HUES6 (cell line): ENCODE results near the gene TNNC1.
A peak's percentile ranks its signal among the peaks of the same experiment; 100 is the strongest.

Experiments used
- H3K27ac ChIP-seq: 2 replicates; pipeline ENCODE4 v1.7.0; 2013; ENCODE audit warnings: low read depth, mild to moderate bottlenecking, low read length, inconsistent platforms
- H3K27me3 ChIP-seq: 2 replicates; pipeline ENCODE4 v1.6.1; 2013; ENCODE audit warnings: low read length; ENCODE audit not compliant: control insufficient read depth, insufficient read depth
- H3K36me3 ChIP-seq: 2 replicates; pipeline ENCODE4 v1.6.1; 2013; ENCODE audit warnings: low read length; ENCODE audit not compliant: control insufficient read depth, insufficient read depth
- H3K4me1 ChIP-seq: 2 replicates; pipeline ENCODE4 v1.6.1; 2013; ENCODE audit warnings: low read length; ENCODE audit not compliant: control insufficient read depth, insufficient read depth
- H3K4me3 ChIP-seq: 2 replicates; pipeline ENCODE4 v1.5.1; 2013; ENCODE audit warnings: low read depth, low read length
- H3K9ac ChIP-seq: one replicate; pipeline ENCODE4 v1.6.1; 2013; ENCODE audit warnings: mild to moderate bottlenecking, low read length
- H3K9me3 ChIP-seq: 2 replicates; pipeline ENCODE4 v1.6.1; 2013; ENCODE audit warnings: low read depth, low read length; ENCODE audit not compliant: control insufficient read depth, insufficient read depth

TNNC1 gene

DNA sequence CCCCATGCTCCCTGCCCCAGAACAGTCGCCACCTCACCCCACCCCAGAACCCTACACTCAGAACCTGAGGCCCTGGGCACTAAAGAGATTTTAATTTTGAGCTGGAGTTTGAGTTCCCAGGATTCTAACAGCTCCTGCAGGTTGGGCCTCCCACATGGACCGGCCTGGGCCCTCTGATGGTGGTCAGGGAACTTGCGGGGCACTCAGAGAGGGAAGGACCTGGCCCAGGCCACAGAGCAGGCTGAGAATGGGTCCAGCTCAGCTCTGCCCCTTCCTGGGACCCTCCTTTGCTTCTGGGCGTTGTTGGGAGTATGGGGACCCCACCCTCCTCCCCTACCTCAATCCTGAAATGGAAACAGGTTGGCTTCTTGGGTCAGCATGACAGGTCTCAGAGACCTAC is 7.8 kb downstream of the TNNC1 start:
- Histone ChIP-seq H3K4me1 (peaks cover 18% of the 10 kb centered on the region), H3K36me3 (no peaks in the 10 kb centered on the region)

GRCh38 chr3:52444860-52445793 is 8.7 kb downstream of the TNNC1 start, which contains the start of gene SEMA3G:
SEMA3G (minus strand) TSS chr3:52445103; CDS start chr3:52445027, 76 bp downstream.
- peaks cover 14% of the 10 kb centered on the region for H3K4me1 ChIP-seq
- H3K36me3 ChIP-seq, result no peaks in the 10 kb centered on the region
- peak within 1 kb of the TSS; percentile 48 for H3K4me3 ChIP-seq
- H3K9me3 ChIP-seq, result no peaks in the 10 kb centered on the region
- H3K27me3 ChIP-seq, result no peaks in the 10 kb centered on the region
- peak within 1 kb of the TSS; percentile 10 for H3K9ac ChIP-seq
- no peak within 1 kb of the TSS for H3K27ac ChIP-seq

More for the DNA sequence above, 7.8 kb downstream of the TNNC1 start:
- no peaks in the 10 kb centered on the region for H3K27me3 ChIP-seq
- no peak overlapping the region for H3K9ac ChIP-seq
- H3K4me3 ChIP-seq, result no peak overlapping the region
- no peak overlapping the region for H3K27ac ChIP-seq
- no peaks in the 10 kb centered on the region for H3K9me3 ChIP-seq

DNA sequence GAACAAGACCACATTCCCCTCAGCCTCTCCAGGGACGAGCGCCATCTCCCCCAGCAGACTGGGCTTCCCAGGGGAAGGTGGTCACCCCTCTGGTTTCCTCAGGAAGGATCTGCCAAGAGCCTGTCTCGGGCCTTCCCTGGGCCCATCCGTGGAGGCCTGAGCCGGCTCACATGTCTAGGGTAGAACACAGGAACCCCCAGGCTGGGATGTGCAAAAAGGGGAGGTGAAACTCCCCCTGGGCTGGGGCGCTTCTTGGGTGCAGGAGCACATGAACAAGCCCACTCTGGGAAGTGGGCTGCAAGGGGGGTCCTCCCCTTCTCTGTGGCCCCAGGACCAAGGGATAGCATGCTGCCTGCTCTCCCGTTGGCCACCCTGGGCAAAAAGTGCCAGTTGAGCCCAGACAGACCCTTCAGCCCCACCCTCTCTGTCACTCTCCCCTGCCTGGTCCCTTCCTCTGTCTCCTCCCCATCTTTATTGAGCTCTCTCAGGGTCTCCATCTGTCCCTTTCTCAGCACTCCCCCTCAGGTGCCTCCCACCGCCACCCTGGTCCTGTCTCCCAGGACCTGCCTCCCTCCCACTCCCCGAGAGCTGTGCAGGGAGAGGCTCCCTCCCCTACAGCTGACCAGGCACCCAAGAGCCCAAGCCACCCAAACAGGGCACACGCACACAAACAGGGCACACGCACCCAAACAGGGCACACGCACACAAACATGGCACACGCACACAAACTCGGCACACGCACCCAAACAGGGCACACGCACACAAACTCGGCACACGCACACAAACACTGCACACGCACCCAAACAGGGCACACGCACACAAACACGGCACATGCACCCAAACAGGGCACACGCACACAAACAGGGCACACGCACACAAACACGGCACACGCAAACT is 9.8 kb downstream of the TNNC1 start:
- H3K4me3 ChIP-seq, result peak overlapping the region; percentile 48
- H3K27ac ChIP-seq, result no peak overlapping the region
- H3K36me3 ChIP-seq, result no peaks in the 10 kb centered on the region
- H3K27me3 ChIP-seq, result no peaks in the 10 kb centered on the region
- no peaks in the 10 kb centered on the region for H3K9me3 ChIP-seq
- H3K4me1 ChIP-seq, result peaks cover 10% of the 10 kb centered on the region
- peak overlapping the region; percentile 10 for H3K9ac ChIP-seq

DNA sequence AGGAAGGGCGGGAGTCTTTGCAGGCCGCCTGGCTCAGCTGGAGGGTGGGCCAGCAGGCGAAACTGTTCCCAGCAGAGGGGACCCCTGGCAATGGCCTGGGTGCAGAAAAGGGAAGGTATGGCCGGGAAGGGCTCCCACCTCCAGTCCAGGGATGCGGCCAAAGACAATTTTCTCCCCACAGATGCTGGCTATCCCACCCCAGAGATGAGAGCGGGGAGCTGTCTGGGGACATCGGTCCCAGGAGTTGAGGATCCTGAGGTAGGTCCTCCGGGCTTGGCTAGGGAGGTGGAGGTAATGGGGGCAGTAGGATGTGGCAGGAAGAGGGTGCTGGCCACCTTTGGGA is 10.6 kb downstream of the TNNC1 start:
- Histone ChIP-seq H3K9me3 (no peaks in the 10 kb centered on the region), H3K4me1 (peaks cover 10% of the 10 kb centered on the region), H3K9ac (no peak overlapping the region), H3K27me3 (no peaks in the 10 kb centered on the region), H3K27ac (no peak overlapping the region), H3K36me3 (no peaks in the 10 kb centered on the region), H3K4me3 (no peak overlapping the region)

DNA sequence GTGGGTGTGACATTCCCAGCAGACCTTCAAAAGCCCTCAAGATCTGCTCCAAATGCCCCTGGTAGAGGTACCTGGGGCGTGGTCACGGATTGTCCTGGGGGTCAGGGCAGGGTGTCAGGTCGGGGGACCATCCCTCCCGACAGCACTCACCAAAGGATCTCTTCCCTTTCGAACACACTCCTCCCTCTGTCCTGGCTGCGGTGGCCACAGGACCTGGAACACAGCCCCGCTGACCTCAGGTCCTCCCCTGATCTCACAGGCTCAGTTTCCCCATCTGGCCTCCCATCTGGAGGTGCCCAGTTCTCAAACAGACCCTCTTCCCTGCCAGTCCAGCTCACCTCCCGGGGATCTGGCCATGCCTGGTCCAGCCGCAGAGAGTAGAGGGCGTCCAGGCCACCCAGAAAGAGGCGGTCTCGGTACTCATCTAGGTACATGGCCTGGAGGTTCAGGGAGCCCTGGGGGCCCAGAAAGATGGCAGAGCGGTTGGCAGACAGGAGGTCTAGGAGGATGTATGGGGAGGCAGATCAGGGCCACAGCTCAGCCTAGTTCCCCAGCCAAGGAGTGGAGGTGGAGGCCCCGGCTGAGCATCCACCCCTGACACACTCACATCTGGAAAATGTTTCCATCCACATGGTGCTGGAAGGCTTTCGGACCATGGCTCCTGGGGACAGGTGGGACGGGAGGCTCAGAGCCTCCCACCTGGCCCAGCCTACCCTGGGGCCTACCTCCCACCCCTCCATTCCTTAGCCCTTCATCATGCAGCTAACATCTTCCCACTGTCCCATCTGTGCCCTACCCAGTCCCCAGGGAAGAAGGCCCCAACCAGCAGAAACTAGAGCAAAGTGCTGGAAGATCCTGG is 11.2 kb downstream of the TNNC1 start:
- Histone ChIP-seq H3K4me1 (peaks cover 10% of the 10 kb centered on the region), H3K9ac (no peak overlapping the region), H3K9me3 (no peaks in the 10 kb centered on the region), H3K27ac (no peak overlapping the region), H3K27me3 (no peaks in the 10 kb centered on the region), H3K36me3 (no peaks in the 10 kb centered on the region), H3K4me3 (no peak overlapping the region)

DNA sequence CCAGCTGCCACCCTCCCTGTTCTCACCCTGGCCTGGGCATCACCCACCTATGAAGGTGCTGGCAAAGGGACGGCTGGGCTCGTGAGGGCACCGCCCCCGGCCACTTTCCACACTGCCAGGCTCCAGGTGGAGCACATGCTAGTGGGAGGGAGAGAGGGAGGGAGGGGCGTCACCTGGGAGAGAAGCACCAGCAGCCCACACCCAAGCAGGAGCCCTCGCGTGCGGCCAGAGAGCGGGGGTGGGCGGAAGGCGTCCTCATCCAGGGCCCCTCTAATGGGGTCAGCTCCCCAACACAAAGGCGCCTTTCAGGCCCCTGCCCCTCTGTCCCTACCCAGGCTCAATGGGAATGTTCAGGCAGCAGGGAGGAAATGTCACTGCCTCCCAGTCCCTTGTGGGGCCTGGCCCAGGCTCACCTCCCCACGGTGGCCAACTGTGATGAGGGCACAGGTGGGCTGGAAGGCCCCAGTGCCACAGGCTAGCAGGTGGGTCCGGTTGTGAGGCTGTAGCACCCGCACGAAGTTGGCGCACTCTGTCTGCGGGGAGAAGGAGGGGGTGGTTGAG is 12.0 kb downstream of the TNNC1 start:
- H3K27me3 ChIP-seq, result no peaks in the 10 kb centered on the region

GRCh38 chr3:52441091-52441771 is 12.6 kb downstream of the TNNC1 start:
- no peaks in the 10 kb centered on the region for H3K9me3 ChIP-seq
- no peaks in the 10 kb centered on the region for H3K27me3 ChIP-seq
- H3K36me3 ChIP-seq, result no peaks in the 10 kb centered on the region
- H3K4me1 ChIP-seq, result peaks cover 12% of the 10 kb centered on the region
- H3K27ac ChIP-seq, result no peak overlapping the region
- H3K9ac ChIP-seq, result no peak overlapping the region
- H3K4me3 ChIP-seq, result no peak overlapping the region

More for the DNA sequence above, 12.0 kb downstream of the TNNC1 start:
- no peaks in the 10 kb centered on the region for H3K36me3 ChIP-seq
- no peaks in the 10 kb centered on the region for H3K9me3 ChIP-seq
- H3K27ac ChIP-seq, result no peak overlapping the region
- H3K9ac ChIP-seq, result no peak overlapping the region
- H3K4me1 ChIP-seq, result peaks cover 12% of the 10 kb centered on the region
- no peak overlapping the region for H3K4me3 ChIP-seq

DNA sequence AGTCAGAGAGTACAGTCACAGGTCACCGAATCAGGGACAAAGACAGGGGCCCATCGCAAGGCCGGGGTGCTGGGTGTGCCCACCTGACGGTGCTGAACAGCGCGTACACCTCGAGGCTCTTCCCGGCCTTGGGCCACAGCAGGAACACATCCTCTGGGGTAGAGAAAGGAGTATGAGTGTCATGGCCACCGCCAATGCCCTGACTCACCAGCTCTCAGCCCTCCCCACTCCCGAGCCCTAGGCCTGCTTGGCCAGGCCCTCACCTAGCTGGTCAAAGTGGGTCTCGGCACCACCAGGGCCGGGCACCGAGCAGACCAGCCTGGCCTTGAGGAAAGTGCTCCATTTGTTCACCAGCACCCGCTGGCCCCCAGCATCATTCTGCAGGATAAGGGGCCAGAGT is 13.2 kb downstream of the TNNC1 start:
- Histone ChIP-seq H3K9me3 (no peaks in the 10 kb centered on the region), H3K27ac (no peak overlapping the region), H3K27me3 (no peaks in the 10 kb centered on the region), H3K4me3 (no peak overlapping the region), H3K9ac (no peak overlapping the region), H3K36me3 (no peaks in the 10 kb centered on the region), H3K4me1 (peaks cover 12% of the 10 kb centered on the region)

DNA sequence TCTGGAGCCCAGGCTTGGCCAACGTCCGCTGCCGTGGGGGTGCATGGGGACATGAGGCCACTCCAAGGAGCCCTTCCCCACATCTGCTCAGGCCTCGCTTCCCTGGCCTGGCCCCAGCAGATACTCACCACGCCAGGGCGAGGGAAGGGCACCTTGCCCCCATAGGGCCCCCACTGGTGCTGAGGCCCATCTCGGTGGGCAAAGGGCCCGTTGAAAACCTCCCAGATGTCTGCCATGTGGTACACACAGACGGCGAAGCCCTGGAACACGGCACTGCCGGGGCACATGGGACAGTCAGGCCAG is 13.6 kb downstream of the TNNC1 start:
- H3K27me3 ChIP-seq, result no peaks in the 10 kb centered on the region
- no peak overlapping the region for H3K4me3 ChIP-seq
- peaks cover 12% of the 10 kb centered on the region for H3K4me1 ChIP-seq
- no peak overlapping the region for H3K27ac ChIP-seq
- no peaks in the 10 kb centered on the region for H3K36me3 ChIP-seq
- no peak overlapping the region for H3K9ac ChIP-seq
- H3K9me3 ChIP-seq, result no peaks in the 10 kb centered on the region
